Measurements from ENCODE around the gene PODXL. TPM values are rescaled to one million over a fixed set of nuclear protein-coding genes. Genes with fewer than 3 reads are reported as not detected.

Gene PODXL
- polyA plus RNA-seq, 5 donors = 39.6 to 62.2 (median 52.0) TPM

GRCh38 chr7:131568970-131569369 is 12.5 kb upstream of the PODXL start:
- DNase-seq = no peak

- no peak for DNase-seq
These were observed 12.1 kb upstream of the PODXL start for GRCh38 chr7:131568510-131568909.

- DNase-seq = no peak
These were observed 8.2 kb upstream of the PODXL start for GRCh38 chr7:131564640-131565039.

- DNase-seq = no peak
These were observed 7.5 kb upstream of the PODXL start for GRCh38 chr7:131563918-131564317.

- DNase-seq = no peak
These were observed 6.5 kb upstream of the PODXL start for GRCh38 chr7:131562941-131563340.

- no peak for DNase-seq
These were observed 3.6 kb upstream of the PODXL start for GRCh38 chr7:131560061-131560460.

GRCh38 chr7:131557652-131558385 is 1.4 kb upstream of the PODXL start:
- no peak for DNase-seq

- DNase-seq = no peak
These were observed 652 bp upstream of the PODXL start for GRCh38 chr7:131556909-131557651.

GRCh38 chr7:131555552-131556052 is 826 bp downstream of the PODXL start:
- DNase-seq = no peak

GRCh38 chr7:131554880-131555516 is 1.4 kb downstream of the PODXL start:
- no peak for DNase-seq

GRCh38 chr7:131553931-131554330 is 2.5 kb downstream of the PODXL start:
- DNase-seq = no peak

- no peak for DNase-seq
These were observed 4.4 kb downstream of the PODXL start for GRCh38 chr7:131552053-131552452.

- no peak for DNase-seq
These were observed 5.6 kb downstream of the PODXL start for GRCh38 chr7:131550846-131551245.

GRCh38 chr7:131548371-131548770 is 8.1 kb downstream of the PODXL start:
- no peak for DNase-seq

- DNase-seq = no peak
These were observed 8.8 kb downstream of the PODXL start for GRCh38 chr7:131547589-131547988.

- no peak for DNase-seq
These were observed 9.8 kb downstream of the PODXL start for GRCh38 chr7:131546583-131547141.

GRCh38 chr7:131546126-131546525 is 10.3 kb downstream of the PODXL start:
- no peak for DNase-seq

- DNase-seq = no peak
These were observed 11.8 kb downstream of the PODXL start for GRCh38 chr7:131544449-131545301.

- no peak for DNase-seq
These were observed 12.4 kb downstream of the PODXL start for GRCh38 chr7:131544021-131544420.

- DNase-seq = no peak
These were observed 13.1 kb downstream of the PODXL start for GRCh38 chr7:131543298-131543697.

GRCh38 chr7:131540491-131541162 is 15.8 kb downstream of the PODXL start:
- DNase-seq = no peak

All from right lung (tissue), 5 donors.